HL-60 (cell line): ENCODE measurements around the gene ARL4A.

Experiments
- DNase-seq, 2 experiments: peaks; one replicate each; pipeline ENCODE4 v3.0.0-alpha.2; 2010 to 2020; ENCODE audit warnings: low read depth in 1 of 2, low spot score in 1 of 2
- H3K27ac ChIP-seq: fragments of 250-450 bp; sonication (Bioruptor Pico); replicated peaks from 2 replicates; pipeline ENCODE4 v1.5.1; 2020; ENCODE audit warnings: mild to moderate bottlenecking, moderate library complexity
- H3K27me3 ChIP-seq: fragments of 250-450 bp; sonication (Bioruptor Pico); 2 replicates; pipeline ENCODE4 v1.5.1; 2021; ENCODE audit warnings: mild to moderate bottlenecking, moderate library complexity; ENCODE audit not compliant: insufficient read depth, poor library complexity, severe bottlenecking
- H3K4me3 ChIP-seq: replicated peaks from 2 replicates; pipeline ENCODE4 v1.5.1; 2011; ENCODE audit warnings: mild to moderate bottlenecking, control low read depth, low read length; ENCODE audit not compliant: insufficient read depth
- CTCF ChIP-seq: IDR thresholded peaks from one replicate; pipeline ENCODE4 v1.5.1; 2011; ENCODE audit warnings: low read length, control low read depth, inconsistent platforms; ENCODE audit not compliant: insufficient read depth
- GABPA ChIP-seq: IDR thresholded peaks from 2 replicates; pipeline ENCODE4 v1.6.1; 2012; ENCODE audit warnings: low read depth
- POLR2AphosphoS5 ChIP-seq: IDR thresholded peaks from 2 replicates; pipeline ENCODE4 v1.6.1; 2012; ENCODE audit warnings: low read depth
- REST ChIP-seq: IDR thresholded peaks from 2 replicates; pipeline ENCODE4 v1.6.1; 2012; ENCODE audit warnings: low read depth; ENCODE audit not compliant: insufficient replicate concordance
- SPI1 ChIP-seq: IDR thresholded peaks from 2 replicates; pipeline ENCODE4 v1.6.1; 2012; ENCODE audit warnings: low read depth, mild to moderate bottlenecking, borderline replicate concordance

The ARL4A gene

GRCh38 chr7:12640299-12641096, 46.9 kb upstream of the ARL4A start:
- Histone ChIP-seq H3K27ac (no peak overlapping the region), H3K4me3 (no peak overlapping the region), H3K27me3 (no peaks in the 10 kb centered on the region)
- TF ChIP-seq CTCF, result no peak
- no peak for TF ChIP-seq REST
- TF ChIP-seq POLR2AphosphoS5, result no peak
- TF ChIP-seq GABPA, result no peak
- no peak for TF ChIP-seq SPI1
- no peak for DNase-seq

- Histone ChIP-seq H3K27me3 (no peaks in the 10 kb centered on the region), H3K27ac (no peak overlapping the region), H3K4me3 (no peak overlapping the region)
- DNase-seq, result no peak
- TF ChIP-seq GABPA, result no peak
- no peak for TF ChIP-seq POLR2AphosphoS5
- TF ChIP-seq SPI1, result no peak
- TF ChIP-seq REST, result no peak
- no peak for TF ChIP-seq CTCF
Observed at GRCh38 chr7:12641196-12641595, 46.2 kb upstream of the ARL4A start.

GRCh38 chr7:12642508-12642907, 44.9 kb upstream of the ARL4A start:
- Histone ChIP-seq H3K27ac (no peak overlapping the region), H3K27me3 (no peaks in the 10 kb centered on the region), H3K4me3 (no peak overlapping the region)
- no peak for DNase-seq
- TF ChIP-seq REST (no peak), SPI1 (no peak), GABPA (no peak), CTCF (no peak), POLR2AphosphoS5 (no peak)
